ENCODE measurements around the gene SYT1.
A peak's percentile ranks its signal among the peaks of the same experiment; 100 is the strongest.

SYT1 gene

GRCh38 chr12:79366374-79366773, 501.8 kb downstream of the SYT1 start:
- DNase-seq: no peak

DNA sequence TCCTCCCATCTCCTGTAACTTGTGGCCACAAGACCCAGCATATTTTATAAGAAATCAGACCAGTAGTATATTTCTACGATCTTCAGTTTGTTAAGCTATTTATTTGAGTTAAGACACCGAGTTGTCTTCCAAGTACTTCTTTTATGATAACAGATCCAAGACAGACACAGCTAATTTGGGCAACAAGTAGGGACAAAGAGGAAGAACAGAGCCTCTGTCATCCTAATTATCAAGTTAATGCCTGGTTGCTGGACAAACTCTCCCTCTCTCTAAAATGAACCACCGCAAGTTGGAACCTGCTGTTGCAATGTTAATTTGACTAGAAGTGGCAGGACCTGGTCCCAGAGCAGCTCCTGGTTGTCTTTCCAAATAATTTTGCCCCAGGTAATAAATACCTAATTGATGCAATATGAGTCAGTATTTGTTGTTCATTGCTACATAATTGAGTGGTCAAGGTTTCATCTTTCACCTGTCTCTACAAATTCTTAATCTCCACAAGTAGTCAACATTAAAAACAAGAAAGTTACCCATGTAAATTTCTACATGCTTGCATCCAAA, 502.5 kb downstream of the SYT1 start:
- DNase-seq: no peak

DNA sequence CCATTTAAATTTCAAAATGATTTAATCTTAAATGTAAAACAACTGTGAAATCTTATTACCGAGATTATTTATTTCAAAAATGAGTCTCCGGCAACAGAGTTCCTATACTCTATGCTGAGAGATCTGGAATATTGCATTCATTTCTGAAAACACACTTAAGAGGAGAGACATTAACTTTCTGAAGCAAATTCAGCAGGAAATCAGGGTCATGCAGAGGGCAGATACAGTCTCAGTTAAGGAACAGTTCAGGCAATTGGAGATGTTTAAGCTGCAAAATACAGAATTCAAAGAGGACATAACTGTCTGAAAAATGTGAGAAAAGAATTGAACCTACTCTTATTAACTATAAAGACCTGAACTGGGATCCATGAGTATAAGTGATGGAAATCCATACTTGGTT, 505.4 kb downstream of the SYT1 start:
- DNase-seq: no peak

DNA sequence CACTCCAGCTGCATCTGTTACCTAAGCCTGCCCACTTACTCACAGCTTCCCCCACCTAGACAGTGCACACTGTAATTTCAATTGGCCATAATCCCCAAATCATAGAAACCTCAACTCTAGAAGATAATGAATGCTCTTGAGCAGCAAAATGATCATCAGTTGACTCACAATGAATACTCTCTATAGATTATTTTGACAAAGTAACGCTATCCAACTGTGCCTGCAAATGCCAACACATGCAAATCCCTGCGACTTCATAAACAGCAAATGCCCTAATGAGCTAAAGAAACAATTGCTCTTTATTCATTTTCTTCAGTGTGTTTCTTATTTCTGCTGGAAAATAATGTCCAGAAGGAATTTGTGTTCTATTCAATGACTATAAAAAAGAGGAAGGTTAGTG, 506.7 kb downstream of the SYT1 start:
- no peak for DNase-seq

GRCh38 chr12:79373896-79374499, 509.4 kb downstream of the SYT1 start:
- no peak for DNase-seq

DNA sequence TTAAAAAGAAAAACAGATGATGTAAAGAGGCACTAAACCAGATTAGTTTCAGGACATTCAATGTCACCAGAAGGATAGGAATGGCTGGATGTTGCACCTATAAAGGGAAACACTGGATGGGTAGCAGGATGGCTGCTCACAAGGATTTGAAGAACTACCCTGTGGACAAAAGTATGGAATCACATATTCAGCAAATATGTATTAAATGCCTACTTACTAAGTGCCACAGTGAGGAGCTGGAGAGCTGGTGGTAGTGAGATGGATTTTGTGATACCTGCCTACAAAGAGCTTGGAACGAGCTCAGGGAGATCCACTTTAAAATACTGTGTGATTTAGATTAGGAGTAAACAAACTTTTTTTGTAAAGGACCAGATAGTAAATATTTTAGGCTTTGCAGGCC, 510.0 kb downstream of the SYT1 start:
- DNase-seq: no peak

GRCh38 chr12:79375050-79375449, 510.5 kb downstream of the SYT1 start:
- DNase-seq: no peak

GRCh38 chr12:79378496-79378895, 513.9 kb downstream of the SYT1 start:
- DNase-seq: no peak

DNA sequence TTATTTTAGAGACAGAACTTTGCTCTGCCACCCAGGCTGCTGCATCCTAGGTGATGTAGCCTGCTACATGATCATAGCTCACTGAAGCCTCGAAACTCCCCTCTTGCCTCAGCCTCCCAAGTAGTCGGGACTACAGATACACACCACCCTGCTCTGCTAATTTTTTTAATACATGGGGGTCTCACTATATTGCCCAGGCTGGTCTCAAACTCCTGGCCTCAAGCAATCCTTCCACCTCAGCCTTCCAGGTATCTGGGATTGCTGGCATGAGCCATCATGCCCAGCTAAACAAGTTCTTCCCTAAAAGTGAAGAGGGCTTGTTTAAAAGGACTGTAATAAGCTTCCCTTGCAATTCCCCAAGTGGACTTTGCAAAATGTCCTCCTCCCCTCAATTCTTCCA, 515.8 kb downstream of the SYT1 start:
- DNase-seq: no peak

DNA sequence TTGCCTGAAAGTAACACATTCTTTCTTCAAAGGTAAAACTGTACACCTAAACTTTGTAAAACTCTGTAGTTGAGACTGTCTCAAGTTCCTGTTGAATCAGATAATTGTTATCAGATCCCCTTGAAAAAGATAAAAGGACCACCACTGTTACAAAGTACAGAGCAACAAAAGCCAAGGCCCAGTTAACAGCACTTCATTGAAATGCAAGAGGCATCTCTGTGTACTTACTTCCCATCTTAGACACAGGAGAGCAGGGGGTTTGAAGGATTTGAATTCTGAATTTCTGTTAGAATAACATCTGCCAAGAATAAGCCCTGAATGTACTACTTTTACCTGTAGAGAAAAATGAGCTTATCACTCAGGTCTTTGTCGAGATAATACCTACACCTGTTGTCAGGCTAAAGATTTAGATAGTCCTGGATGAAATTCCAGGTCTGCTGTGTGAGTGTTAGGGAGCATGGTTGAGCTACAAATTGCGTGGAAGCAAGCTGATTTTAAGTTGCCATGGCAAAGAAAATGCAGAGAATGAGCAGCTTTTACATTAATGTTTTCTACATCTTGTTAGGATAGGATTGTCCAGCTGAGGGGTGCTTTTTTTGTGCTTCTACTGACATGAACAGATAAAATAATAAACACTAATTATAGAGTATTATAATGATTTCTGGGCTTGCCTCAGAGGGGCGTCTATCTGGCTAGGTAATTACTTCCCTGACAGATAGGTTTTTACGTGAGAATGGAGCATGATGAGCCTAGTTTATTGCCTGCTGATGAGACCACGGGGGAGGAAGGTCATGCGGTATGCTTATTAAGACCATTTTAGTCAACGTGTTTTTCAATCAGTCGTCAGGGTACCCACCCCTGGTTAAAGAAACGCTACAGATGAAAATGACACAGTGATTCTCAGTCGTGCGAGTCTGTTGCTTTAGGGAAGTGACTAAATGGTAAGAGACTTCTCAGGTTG, 517.0 kb downstream of the SYT1 start:
- DNase-seq: no peak

- no peak for DNase-seq
These were observed 520.0 kb downstream of the SYT1 start for GRCh38 chr12:79384551-79384950.

GRCh38 chr12:79388011-79388410, 523.4 kb downstream of the SYT1 start:
- no peak for DNase-seq

DNA sequence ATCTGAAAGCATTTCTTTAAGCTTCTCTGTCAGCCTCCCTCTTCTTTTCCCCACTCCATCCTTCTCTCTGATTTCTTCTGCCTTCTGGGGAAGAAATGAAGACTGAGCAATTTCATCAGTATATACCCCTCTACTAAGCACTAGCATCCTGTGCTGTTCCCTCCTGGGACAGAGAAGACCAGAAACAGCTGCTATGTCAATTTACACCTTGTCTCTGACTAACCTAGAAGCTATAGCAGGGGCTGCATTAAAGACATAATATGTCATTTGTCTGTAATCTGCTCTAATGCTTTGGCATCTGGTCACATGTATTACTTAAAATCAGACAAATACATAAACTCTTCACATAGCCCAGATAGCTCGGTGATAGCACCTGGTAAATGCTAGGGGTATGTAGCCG, 529.3 kb downstream of the SYT1 start:
- DNase-seq: no peak

DNA sequence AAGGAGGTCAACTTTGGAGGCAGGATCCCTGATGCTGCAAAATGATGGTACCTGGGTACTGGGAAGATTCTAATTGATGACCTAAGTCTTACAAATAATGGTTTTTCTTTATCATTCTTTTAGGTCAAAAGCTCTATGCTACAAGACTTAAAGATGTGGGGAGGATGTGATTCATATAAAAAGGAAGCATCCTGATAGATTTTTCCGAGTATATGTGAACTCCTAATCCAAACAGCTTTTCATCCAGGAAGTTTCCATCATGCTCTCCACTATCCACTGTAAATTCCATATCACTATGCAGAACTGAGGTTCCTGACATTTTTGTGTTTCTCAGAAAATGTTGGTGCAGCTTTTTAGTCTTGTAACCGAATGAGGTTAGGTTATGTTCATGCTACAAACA, 533.0 kb downstream of the SYT1 start:
- DNase-seq: no peak

DNA sequence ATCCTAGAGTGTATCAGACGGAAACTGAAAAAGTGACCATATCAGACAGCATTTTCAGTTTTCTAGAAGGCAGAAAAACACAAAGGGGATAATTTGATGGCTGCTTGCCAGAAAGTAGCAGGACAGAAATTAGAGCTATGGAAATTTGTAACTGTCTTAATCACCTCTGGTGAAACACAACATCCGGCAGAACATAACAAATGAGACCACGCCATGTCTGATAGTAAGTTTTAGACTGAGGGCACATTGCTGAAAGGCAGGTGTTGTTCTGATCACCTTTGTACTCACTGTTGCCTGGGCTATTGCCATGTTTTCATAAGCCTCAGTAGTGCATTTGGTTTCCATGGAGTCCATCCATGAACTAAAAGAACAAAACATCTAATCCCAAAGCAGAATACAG, 535.9 kb downstream of the SYT1 start:
- no peak for DNase-seq

DNA sequence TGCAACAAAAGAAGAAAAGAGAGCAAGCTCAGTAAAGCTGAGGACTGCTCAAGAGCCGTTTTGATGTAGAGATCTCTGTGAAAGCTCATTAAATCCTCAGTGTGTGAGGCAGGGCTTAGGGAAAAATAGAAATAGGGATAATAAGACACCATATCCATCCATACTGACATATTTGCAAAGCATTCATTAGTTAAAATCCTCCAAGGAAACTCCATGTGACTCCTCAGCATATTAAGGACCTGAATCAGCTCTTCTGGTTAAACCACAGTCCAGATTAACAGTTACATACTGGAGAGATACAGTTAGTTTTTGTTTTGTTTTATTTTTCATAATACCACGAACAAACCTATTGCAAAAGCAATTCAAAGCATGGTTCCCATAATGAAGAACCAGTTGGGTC, 538.0 kb downstream of the SYT1 start:
- DNase-seq: no peak

DNA sequence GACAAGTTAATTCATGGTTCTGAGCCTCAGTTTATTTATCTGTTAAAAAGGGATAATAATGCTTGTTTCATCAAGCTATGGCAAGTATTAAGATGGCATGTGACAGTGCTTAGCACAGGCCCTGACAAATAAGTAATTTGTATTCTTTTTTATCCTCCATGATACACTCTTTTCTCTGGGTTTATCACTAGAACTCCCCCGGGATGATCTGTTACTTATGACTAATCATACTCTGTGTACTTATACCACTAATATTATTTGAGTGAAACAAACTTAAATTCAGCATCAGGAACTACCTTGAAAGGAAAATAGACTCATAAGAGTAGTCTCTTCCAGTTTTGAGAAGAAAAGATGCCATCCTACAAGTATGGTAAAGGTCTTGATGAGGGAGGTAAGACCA, 542.4 kb downstream of the SYT1 start:
- DNase-seq: no peak

- peak; percentile 12 for DNase-seq
These were observed 543.4 kb downstream of the SYT1 start for GRCh38 chr12:79407671-79408622.

DNA sequence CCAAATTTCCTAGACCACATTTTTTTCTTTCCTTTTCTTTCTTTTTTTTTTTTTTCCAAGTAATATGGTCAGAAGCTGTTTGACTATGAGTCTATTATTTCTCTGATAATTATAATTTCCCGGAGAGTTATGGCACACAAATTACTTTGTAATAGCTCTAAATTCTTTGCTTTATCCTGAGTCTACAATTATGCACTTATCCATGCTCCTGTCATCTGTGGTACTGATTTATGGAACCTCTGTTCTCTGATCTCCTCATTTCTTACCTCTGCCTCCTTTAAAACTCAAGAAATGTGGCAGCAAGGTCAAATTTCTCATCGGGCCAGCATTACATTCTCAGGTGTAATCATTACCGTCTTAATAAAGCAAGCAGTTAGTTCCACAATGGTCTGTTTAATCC, 544.1 kb downstream of the SYT1 start:
- DNase-seq: no peak

DNA sequence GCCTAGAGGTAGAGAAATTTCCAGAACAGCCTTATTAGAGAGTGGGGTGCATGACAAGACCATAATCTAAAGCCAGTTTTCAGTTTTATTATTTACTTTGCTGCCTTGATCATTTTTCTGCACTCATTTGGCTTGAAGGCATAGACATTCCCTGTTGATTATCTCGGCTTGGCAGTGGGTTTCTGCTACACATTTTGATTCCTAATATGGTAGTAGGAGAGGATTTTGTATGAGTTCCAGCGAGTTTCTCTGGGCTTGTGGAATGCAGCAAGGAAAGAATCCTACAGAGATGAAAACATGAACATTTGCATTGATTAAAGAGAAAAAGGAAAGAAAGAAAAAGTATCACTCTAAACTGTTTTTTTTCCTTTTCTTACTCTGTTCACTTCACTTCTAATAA, 545.0 kb downstream of the SYT1 start:
- no peak for DNase-seq

GRCh38 chr12:79411791-79412190, 547.2 kb downstream of the SYT1 start:
- DNase-seq: no peak

- no peak for DNase-seq
These were observed 549.2 kb downstream of the SYT1 start for GRCh38 chr12:79413796-79414195.

DNA sequence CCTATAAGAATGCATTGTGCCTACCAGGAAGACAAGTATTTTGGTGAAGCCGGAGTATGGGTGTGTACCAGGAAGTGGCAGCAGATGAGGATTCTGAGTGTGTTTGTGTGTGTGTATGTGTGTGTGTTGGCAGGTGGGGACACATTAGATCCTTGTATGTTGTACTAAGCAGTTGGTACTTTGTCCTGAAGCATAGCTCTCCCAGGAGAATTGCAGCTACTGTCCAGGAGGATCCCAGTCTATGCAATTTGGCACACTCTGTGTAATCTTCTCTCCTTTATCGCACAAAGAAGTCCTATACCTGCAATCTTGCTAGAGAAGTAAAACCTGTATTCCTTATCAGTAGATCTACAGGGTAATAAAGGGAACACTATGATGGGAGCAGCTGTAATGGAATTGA, 549.7 kb downstream of the SYT1 start:
- no peak for DNase-seq
